Subcutaneous adipose tissue (tissue), 4 donors: ENCODE measurements around the gene KLHL3. TPM values are rescaled to one million over a fixed set of nuclear protein-coding genes. Genes with fewer than 3 reads are reported as not detected.

Experiments
- CTCF ChIP-seq: fragments of 450-650 bp; IDR thresholded peaks from one replicate; pipeline ENCODE4 v1.5.1; 2016; ENCODE audit warnings: low read depth, mild to moderate bottlenecking, control low read depth, antibody characterized with exemption, moderate library complexity
- total RNA-seq, 4 donors: library from RNA; depleted of rRNA; stranded (reverse); fragments of >200 nt; gene quantifications; one replicate each; pipeline ENCODE4 v1.1.0, GENCODE V29; 2016

Gene KLHL3
- total RNA-seq, 4 donors from 2014 or later, result 3.1 to 18.5 (median 7.2) TPM

- no peak for TF ChIP-seq CTCF
Observed at GRCh38 chr5:137738947-137739346, 3.1 kb upstream of the KLHL3 start.

- no peak for TF ChIP-seq CTCF
Observed at GRCh38 chr5:137737349-137738131, 1.7 kb upstream of the KLHL3 start.

GRCh38 chr5:137736496-137736895 lies 607 bp upstream of the KLHL3 start:
- no peak for TF ChIP-seq CTCF

- no peak for TF ChIP-seq CTCF
Observed at GRCh38 chr5:137734962-137735554, 831 bp downstream of the KLHL3 start.

GRCh38 chr5:137734331-137734730 lies 1.6 kb downstream of the KLHL3 start:
- TF ChIP-seq CTCF, result no peak

- TF ChIP-seq CTCF, result no peak
Observed at GRCh38 chr5:137733922-137734321, 2.0 kb downstream of the KLHL3 start.

GRCh38 chr5:137733006-137733405 lies 2.9 kb downstream of the KLHL3 start:
- no peak for TF ChIP-seq CTCF
